GM23338 (cell line): Measurements from ENCODE around the gene MICAL2. TPM values are rescaled to one million over a fixed set of nuclear protein-coding genes. Genes with fewer than 3 reads are reported as not detected.

ENCODE experiments used
- ATAC-seq: fragments of 200-7000 bp; cut with Tn5 transposase; 3 replicates; pipeline ENCODE4 v1.9.1; 2020
- DNase-seq: peaks from one replicate; pipeline ENCODE4 v3.0.0-alpha.2; 2015; ENCODE audit warnings: low spot score
- H2AFZ ChIP-seq: fragments of 200-600 bp; sonication (generic); 2 replicates; pipeline ENCODE4 v1.8.0; 2016; ENCODE audit warnings: antibody characterized with exemption, mild to moderate bottlenecking, moderate library complexity
- H3F3A ChIP-seq: fragments of 200-600 bp; sonication (generic); replicated peaks from 2 replicates; pipeline ENCODE4 v1.8.0; 2017; ENCODE audit warnings: antibody characterized with exemption, mixed run types, low read depth
- H3K27ac ChIP-seq: fragments of 200-600 bp; sonication (generic); 2 replicates; pipeline ENCODE4 v1.6.1; 2016; ENCODE audit warnings: low read depth
- H3K27me3 ChIP-seq: fragments of 200-600 bp; sonication (generic); 2 replicates; pipeline ENCODE4 v1.8.0; 2016; ENCODE audit warnings: mild to moderate bottlenecking, mixed run types, moderate library complexity; ENCODE audit not compliant: insufficient read depth
- H3K36me3 ChIP-seq: fragments of 200-600 bp; sonication (generic); 2 replicates; pipeline ENCODE4 v1.8.0; 2016; ENCODE audit warnings: mild to moderate bottlenecking; ENCODE audit not compliant: insufficient read depth
- H3K4me1 ChIP-seq: fragments of 200-600 bp; sonication (generic); 2 replicates; pipeline ENCODE4 v1.8.0; 2016; ENCODE audit warnings: mild to moderate bottlenecking, moderate library complexity; ENCODE audit not compliant: insufficient read depth
- H3K4me2 ChIP-seq: fragments of 200-600 bp; sonication (generic); 2 replicates; pipeline ENCODE4 v1.7.1; 2017; ENCODE audit warnings: mixed run types
- H3K4me3 ChIP-seq: fragments of 200-600 bp; sonication (generic); 2 replicates; pipeline ENCODE4 v1.6.1; 2016; ENCODE audit warnings: mixed run types
- H3K79me2 ChIP-seq: fragments of 200-600 bp; sonication (generic); replicated peaks from 2 replicates; pipeline ENCODE4 v1.8.0; 2017; ENCODE audit warnings: mild to moderate bottlenecking; ENCODE audit not compliant: insufficient read depth
- H3K9me2 ChIP-seq: fragments of 200-600 bp; sonication (generic); 2 replicates; pipeline ENCODE4 v1.8.0; 2017; ENCODE audit not compliant: insufficient read depth
- H4K20me1 ChIP-seq: fragments of 200-600 bp; sonication (generic); replicated peaks from 2 replicates; pipeline ENCODE4 v1.8.0; 2017; ENCODE audit warnings: mild to moderate bottlenecking; ENCODE audit not compliant: insufficient read depth
- H3K27ac Mint-ChIP-seq: 2 replicates; pipeline ENCODE4 v1.8.0; 2020; ENCODE audit warnings: inconsistent platforms, mild to moderate bottlenecking, moderate library complexity, mixed read lengths
- H3K27me3 Mint-ChIP-seq: 3 replicates; pipeline ENCODE4 v1.8.0; 2022; ENCODE audit warnings: low read depth, mild to moderate bottlenecking, moderate library complexity, mixed read lengths, inconsistent platforms; ENCODE audit not compliant: insufficient read depth, poor library complexity
- H3K36me3 Mint-ChIP-seq: 3 replicates; pipeline ENCODE4 v1.8.0; 2021; ENCODE audit warnings: low read depth, mild to moderate bottlenecking, inconsistent platforms, moderate library complexity, mixed read lengths
- H3K4me1 Mint-ChIP-seq: 3 replicates; pipeline ENCODE4 v1.8.0; 2020; ENCODE audit warnings: mild to moderate bottlenecking, inconsistent platforms, mixed read lengths
- H3K4me3 Mint-ChIP-seq: 3 replicates; pipeline ENCODE4 v1.8.0; 2021; ENCODE audit warnings: moderate library complexity, mild to moderate bottlenecking, inconsistent platforms, mixed read lengths
- H3K9me3 Mint-ChIP-seq: 3 replicates; pipeline ENCODE4 v1.8.0; 2020; ENCODE audit warnings: moderate library complexity, mild to moderate bottlenecking, inconsistent platforms, mixed read lengths
- CREB1 ChIP-seq: fragments of 250-450 bp; sonication (Bioruptor Pico); IDR thresholded peaks from 2 replicates; pipeline ENCODE4 v1.5.0; 2020; ENCODE audit warnings: low read depth, mild to moderate bottlenecking, moderate library complexity
- EZH2 ChIP-seq: fragments of 200-600 bp; sonication (generic); IDR thresholded peaks from one replicate; pipeline ENCODE4 v1.8.0; 2017; ENCODE audit warnings: antibody characterized with exemption, mild to moderate bottlenecking, low read depth; ENCODE audit not compliant: unreplicated experiment
- EZH2phosphoT487 ChIP-seq: fragments of 200-600 bp; sonication (generic); IDR thresholded peaks from one replicate; pipeline ENCODE4 v1.8.1; 2018; ENCODE audit warnings: antibody characterized with exemption; ENCODE audit not compliant: unreplicated experiment
- JUNB ChIP-seq: IDR thresholded peaks from one replicate; pipeline ENCODE4 v1.6.1; 2016; ENCODE audit warnings: antibody characterized with exemption; ENCODE audit not compliant: unreplicated experiment
- POLR2AphosphoS5 ChIP-seq: IDR thresholded peaks from 2 replicates; pipeline ENCODE4 v1.6.1; 2016; ENCODE audit warnings: antibody characterized with exemption, low read depth
- REST ChIP-seq: IDR thresholded peaks from one replicate; pipeline ENCODE4 v1.6.1; 2018; ENCODE audit warnings: antibody characterized with exemption; ENCODE audit not compliant: unreplicated experiment
- ZNF331 ChIP-seq: fragments of 250-450 bp; sonication (Bioruptor Pico); IDR thresholded peaks from 2 replicates; pipeline ENCODE4 v1.5.0; 2020; ENCODE audit warnings: low read depth, mild to moderate bottlenecking, moderate library complexity
- polyA plus RNA-seq: library from polyadenylated mRNA; unstranded; fragments of >200 nt; fragmentation: Nextera tagmentation; extraction: Ambion mirVana; gene quantifications from 2 replicates; pipeline ENCODE4 v1.2.1, GENCODE V29; 2016
- total RNA-seq: library from RNA; depleted of rRNA; stranded (reverse); fragments of >200 nt; shearing (Covaris generic); gene quantifications from 2 replicates; pipeline ENCODE4 v1.2.3, GENCODE V29; 2014

Gene MICAL2
- total and polyA plus RNA-seq, 2 experiments from 2014 or later = 0.66 to 1.4 TPM

GRCh38 chr11:12241401-12241800, 131.0 kb downstream of the MICAL2 start:
- no peaks in the 10 kb centered on the region for H3K9me2 ChIP-seq
- H3K27me3 ChIP-seq = no peaks in the 10 kb centered on the region
- no peaks in the 10 kb centered on the region for H3F3A ChIP-seq
- no peaks in the 10 kb centered on the region for H3K79me2 ChIP-seq
- Mint-ChIP-seq H3K27me3 (peaks cover 7% of the 10 kb centered on the region), H3K36me3 (no peaks in the 10 kb centered on the region), H3K27ac (no peak overlapping the region), H3K9me3 (no peaks in the 10 kb centered on the region), H3K4me1 (peaks cover 21% of the 10 kb centered on the region), H3K4me3 (no peak overlapping the region)
- no peak for ATAC-seq
- DNase-seq = no peak
- H3K4me1 ChIP-seq = no peaks in the 10 kb centered on the region; the same call in 1 of the 2 replicates
- no peak for TF ChIP-seq JUNB
- TF ChIP-seq ZNF331 = no peak
- no peak for TF ChIP-seq CREB1
- TF ChIP-seq EZH2 = no peak
- TF ChIP-seq REST = no peak
- H3K4me3 ChIP-seq = no peak overlapping the region
- no peak overlapping the region for H2AFZ ChIP-seq
- H3K4me2 ChIP-seq = no peak overlapping the region
- H4K20me1 ChIP-seq = no peaks in the 10 kb centered on the region
- no peaks in the 10 kb centered on the region for H3K36me3 ChIP-seq
- no peak overlapping the region for H3K27ac ChIP-seq

- H3K4me2 ChIP-seq = no peak overlapping the region
- H3F3A ChIP-seq = no peaks in the 10 kb centered on the region
- Mint-ChIP-seq H3K36me3 (no peaks in the 10 kb centered on the region), H3K27ac (no peak overlapping the region), H3K9me3 (no peaks in the 10 kb centered on the region), H3K27me3 (peaks cover 7% of the 10 kb centered on the region), H3K4me3 (no peak overlapping the region), H3K4me1 (peaks cover 21% of the 10 kb centered on the region)
- no peaks in the 10 kb centered on the region for H3K9me2 ChIP-seq
- ATAC-seq (peak; percentile 70), DNase-seq (peak; percentile 11)
- H3K4me1 ChIP-seq = no peaks in the 10 kb centered on the region; the same call in 1 of the 2 replicates
- TF ChIP-seq CREB1 (no peak), POLR2AphosphoS5 (no peak), EZH2phosphoT487 (no peak)
- no peak overlapping the region for H3K27ac ChIP-seq
- no peaks in the 10 kb centered on the region for H4K20me1 ChIP-seq
- H3K27me3 ChIP-seq = no peaks in the 10 kb centered on the region
- H3K79me2 ChIP-seq = no peaks in the 10 kb centered on the region
- H3K36me3 ChIP-seq = no peaks in the 10 kb centered on the region
- no peak overlapping the region for H3K4me3 ChIP-seq
- H2AFZ ChIP-seq = peak overlapping the region; percentile 78; the same call in 1 of the 2 replicates
Measured at GRCh38 chr11:12241971-12242672, 131.7 kb downstream of the MICAL2 start.
